HEK293T (cell line): Measurements from ENCODE around the gene CPAMD8.

ENCODE experiments used
- BHLHE40 ChIP-seq: fragments of 450-650 bp; IDR thresholded peaks from 2 replicates; pipeline ENCODE4 v1.6.1; 2016; ENCODE audit warnings: mild to moderate bottlenecking, moderate library complexity, borderline replicate concordance
- FOXK2 ChIP-seq: fragments of 450-650 bp; IDR thresholded peaks from 2 replicates; pipeline ENCODE4 v1.6.1; 2016; ENCODE audit warnings: mild to moderate bottlenecking
- FOXM1 ChIP-seq: fragments of 450-650 bp; IDR thresholded peaks from 2 replicates; pipeline ENCODE4 v1.6.1; 2017; ENCODE audit warnings: mild to moderate bottlenecking, borderline replicate concordance
- NFRKB ChIP-seq: fragments of 450-650 bp; IDR thresholded peaks from 2 replicates; pipeline ENCODE4 v1.6.1; 2016; ENCODE audit warnings: mild to moderate bottlenecking, moderate library complexity
- ZNF384 ChIP-seq: fragments of 450-650 bp; IDR thresholded peaks from 2 replicates; pipeline ENCODE4 v1.6.1; 2016

- no peak for TF ChIP-seq NFRKB
- TF ChIP-seq FOXK2, result no peak
- no peak for TF ChIP-seq ZNF384
- no peak for TF ChIP-seq FOXM1
- TF ChIP-seq BHLHE40, result no peak
Measured at GRCh38 chr19:16977306-16977705, 49.3 kb downstream of the CPAMD8 start.
